Mesodermal cell (in vitro differentiated cells): ENCODE data around the gene P4HA3.

Source experiments
- H3K27ac ChIP-seq: 2 replicates; pipeline ENCODE4 v1.7.0; 2013; ENCODE audit warnings: mild to moderate bottlenecking, low read depth, low read length, moderate library complexity; ENCODE audit not compliant: severe bottlenecking
- H3K36me3 ChIP-seq: 2 replicates; pipeline ENCODE4 v1.7.1; 2013; ENCODE audit warnings: mild to moderate bottlenecking, low read length, moderate library complexity; ENCODE audit not compliant: control insufficient read depth, insufficient read depth
- H3K4me1 ChIP-seq: one replicate; pipeline ENCODE4 v1.7.1; 2013; ENCODE audit warnings: mild to moderate bottlenecking, low read length; ENCODE audit not compliant: insufficient read depth, control insufficient read depth, poor library complexity, severe bottlenecking
- H3K4me3 ChIP-seq: 2 replicates; pipeline ENCODE4 v1.7.0; 2013; ENCODE audit warnings: low read length, control low read depth, mild to moderate bottlenecking; ENCODE audit not compliant: insufficient read depth, poor library complexity, severe bottlenecking; ENCODE audit errors: extremely low read depth
- H3K9me3 ChIP-seq: 2 replicates; pipeline ENCODE4 v1.7.1; 2013; ENCODE audit warnings: mild to moderate bottlenecking, low read length, moderate library complexity; ENCODE audit not compliant: control insufficient read depth
- WGBS, 2 experiments: methylation state at CpG; one replicate each; pipeline ENCODE4 v1.1.5; 2013; ENCODE audit warnings: missing lambda C conversion rate in 2 of 2; ENCODE audit not compliant: insufficient coverage in 2 of 2; 5-methylcytosine and 5-hydroxymethylcytosine counted together

The P4HA3 gene

DNA sequence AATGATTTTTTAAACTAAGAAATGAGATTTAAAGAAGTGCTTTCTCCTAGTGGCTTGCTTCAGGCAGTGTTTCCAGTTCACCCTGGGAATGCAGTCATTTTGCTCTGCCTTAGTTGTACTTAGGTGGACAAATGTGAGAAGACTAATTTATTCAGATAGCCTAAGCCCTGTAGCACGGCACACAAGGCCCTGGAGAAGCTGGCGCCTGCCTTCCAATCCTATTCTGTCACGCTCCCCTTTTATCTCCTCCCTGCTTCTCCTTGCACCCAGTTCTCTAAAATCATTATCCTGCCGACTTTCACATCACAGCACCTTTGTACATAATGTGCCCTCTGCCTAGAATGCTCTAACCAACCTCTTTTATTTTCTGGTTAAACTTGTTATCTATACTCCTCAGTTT lies 76.3 kb downstream of the P4HA3 start:
- no peak overlapping the region for H3K4me3 ChIP-seq
- H3K27ac ChIP-seq: no peak overlapping the region
- H3K9me3 ChIP-seq: no peaks in the 10 kb centered on the region
- 91 to 94% methylated on average over 4 of the region's 4 CpGs for WGBS, 2 experiments
- peaks cover 62% of the 10 kb centered on the region for H3K36me3 ChIP-seq
- no peaks in the 10 kb centered on the region for H3K4me1 ChIP-seq

DNA sequence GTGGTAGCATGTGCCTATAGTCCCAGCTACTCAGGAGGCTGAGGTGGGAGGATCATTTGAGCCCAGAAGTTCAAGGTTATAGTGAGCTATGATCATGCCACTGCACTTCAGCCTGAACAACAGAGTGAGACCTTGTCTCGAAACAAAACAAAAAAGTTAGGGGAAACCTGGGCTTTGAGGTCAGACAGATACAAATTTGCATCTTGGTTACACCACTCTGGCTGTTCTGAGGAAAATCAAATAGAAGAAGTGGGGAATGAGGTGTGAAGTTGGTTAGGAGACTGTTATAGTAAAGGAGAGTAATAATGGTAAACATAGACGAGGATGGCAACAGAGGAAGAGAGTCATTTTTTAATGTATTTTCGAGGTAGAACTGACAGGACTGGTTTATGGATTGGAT lies 77.8 kb downstream of the P4HA3 start:
- H3K27ac ChIP-seq: no peak overlapping the region
- H3K9me3 ChIP-seq: no peaks in the 10 kb centered on the region
- no peak overlapping the region for H3K4me3 ChIP-seq
- peaks cover 53% of the 10 kb centered on the region for H3K36me3 ChIP-seq
- WGBS, 2 experiments: 88 to 100% methylated on average over 3 of the region's 3 CpGs
- no peaks in the 10 kb centered on the region for H3K4me1 ChIP-seq

DNA sequence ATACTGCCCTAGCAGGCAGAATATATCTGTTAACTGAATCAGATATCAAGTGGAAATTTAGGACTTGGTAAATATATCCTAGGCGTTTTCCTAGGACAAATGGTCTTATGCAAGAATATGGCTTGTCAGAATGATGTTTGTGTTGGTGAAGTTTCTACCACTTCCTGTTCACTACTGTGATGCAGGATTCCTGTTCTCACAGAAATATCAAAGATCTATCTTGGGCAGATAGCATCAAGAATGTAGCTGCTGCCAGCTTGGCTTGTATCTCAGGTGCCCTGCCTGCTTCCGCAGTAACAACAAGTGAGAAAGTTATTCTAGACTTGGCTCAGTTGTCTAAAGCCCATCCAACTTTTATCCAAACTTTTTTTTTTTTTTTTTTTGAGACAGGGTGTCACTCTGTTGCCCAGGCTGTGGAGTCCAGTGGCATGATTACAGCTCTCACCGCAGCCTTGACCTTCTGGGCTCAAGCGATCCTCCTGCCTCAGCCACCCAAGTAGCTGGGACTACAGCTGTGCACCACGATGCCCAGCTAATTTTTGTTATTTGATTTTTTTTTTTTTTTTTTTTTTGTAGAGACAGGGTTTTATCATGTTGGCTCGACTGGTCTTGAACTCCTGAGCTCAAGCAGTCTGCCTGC lies 79.0 kb downstream of the P4HA3 start:
- Histone ChIP-seq H3K9me3 (no peaks in the 10 kb centered on the region), H3K36me3 (peaks cover 41% of the 10 kb centered on the region), H3K4me3 (no peak overlapping the region), H3K4me1 (no peaks in the 10 kb centered on the region), H3K27ac (no peak overlapping the region)
- WGBS, 2 experiments: 86 to 97% methylated on average over 3 to 5 of the region's 6 CpGs

- Histone ChIP-seq H3K9me3 (no peaks in the 10 kb centered on the region), H3K36me3 (peaks cover 27% of the 10 kb centered on the region), H3K4me1 (no peaks in the 10 kb centered on the region), H3K4me3 (no peak overlapping the region), H3K27ac (no peak overlapping the region)
- WGBS, 2 experiments: 56 to 76% methylated on average over 2 of the region's 2 CpGs
Measured at GRCh38 chr11:74226907-74227306, 84.5 kb downstream of the P4HA3 start.

DNA sequence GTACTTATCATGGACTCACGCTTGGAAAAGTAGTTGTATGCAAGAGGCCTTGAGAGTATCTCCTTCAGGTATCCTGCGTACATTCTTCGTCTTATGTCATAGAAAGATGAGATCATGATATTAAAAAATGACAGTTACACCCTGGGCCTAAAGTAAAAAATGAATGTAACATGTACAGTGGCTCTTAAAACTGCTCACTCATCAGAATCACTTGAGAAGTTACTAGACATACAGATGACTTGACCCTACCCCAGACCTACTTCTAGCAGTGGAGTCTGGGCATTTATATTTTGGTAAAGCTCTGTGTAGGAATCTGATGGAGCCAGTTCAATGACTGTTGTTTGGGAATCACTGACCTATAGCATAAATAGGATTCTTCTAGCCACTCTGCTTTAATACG lies 85.9 kb downstream of the P4HA3 start:
- H3K27ac ChIP-seq: no peak overlapping the region
- peaks cover 14% of the 10 kb centered on the region for H3K36me3 ChIP-seq
- H3K4me1 ChIP-seq: no peaks in the 10 kb centered on the region
- H3K4me3 ChIP-seq: no peak overlapping the region
- no peaks in the 10 kb centered on the region for H3K9me3 ChIP-seq
- WGBS, 2 experiments: 92 to 100% methylated on average over 4 of the region's 4 CpGs

DNA sequence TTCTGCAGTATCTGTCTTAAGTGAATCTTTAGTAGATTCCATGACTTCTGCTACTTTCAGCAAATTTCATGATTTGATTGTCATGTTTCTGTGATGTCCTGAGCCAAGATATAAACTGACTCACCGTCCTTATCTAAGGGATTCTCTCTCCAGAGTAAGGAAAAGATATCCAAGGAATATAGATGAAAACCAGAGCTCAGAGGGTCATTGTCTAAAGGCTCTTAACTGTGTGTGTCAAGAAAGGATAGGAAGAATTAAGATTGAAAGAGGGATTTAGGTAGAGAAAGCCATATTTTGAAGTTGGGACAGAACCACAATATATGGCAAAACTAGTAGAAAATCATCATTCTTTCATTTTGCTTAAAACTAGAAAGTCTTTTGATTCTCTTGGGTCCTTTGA lies 89.6 kb downstream of the P4HA3 start:
- H3K4me1 ChIP-seq: no peaks in the 10 kb centered on the region
- no peak overlapping the region for H3K27ac ChIP-seq
- H3K36me3 ChIP-seq: peaks cover 6% of the 10 kb centered on the region
- 100% methylated on average over 1 of the region's 1 CpG; no CpG with 5 or more reads in 1 of the 2 experiments for WGBS, 2 experiments
- no peak overlapping the region for H3K4me3 ChIP-seq
- H3K9me3 ChIP-seq: no peaks in the 10 kb centered on the region

DNA sequence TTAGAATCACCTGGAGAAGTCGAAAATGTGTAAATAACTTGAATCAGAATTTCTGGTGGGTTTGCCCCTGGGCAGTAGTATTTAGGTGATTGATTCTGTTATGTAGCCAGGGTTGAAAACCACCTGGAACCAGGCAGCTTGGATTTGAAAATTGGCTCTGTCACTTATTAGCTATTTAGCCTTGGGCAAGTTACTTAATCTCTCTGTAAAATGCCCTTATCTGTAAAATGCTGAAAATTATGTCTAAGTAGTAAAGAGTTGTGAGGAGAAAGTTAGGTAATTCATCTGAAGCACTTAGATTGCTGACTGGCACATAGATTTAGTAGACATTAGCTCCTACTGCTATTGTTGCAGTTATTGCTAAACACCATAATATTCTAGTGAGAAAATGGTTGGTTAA lies 91.1 kb downstream of the P4HA3 start:
- 100% methylated on average over 1 of the region's 1 CpG; no CpG with 5 or more reads in 1 of the 2 experiments for WGBS, 2 experiments
- Histone ChIP-seq H3K36me3 (peaks cover 2% of the 10 kb centered on the region), H3K4me1 (no peaks in the 10 kb centered on the region), H3K27ac (no peak overlapping the region), H3K4me3 (no peak overlapping the region), H3K9me3 (no peaks in the 10 kb centered on the region)
